DND-41 (cell line): ENCODE data around the gene SLFNL1.

ENCODE experiments used
- ATAC-seq: fragments of 200-7000 bp; cut with Tn5 transposase; 3 replicates; pipeline ENCODE4 v1.9.1; 2021; ENCODE audit warnings: low read depth; ENCODE audit not compliant: insufficient read depth
- DNase-seq: peaks from one replicate; pipeline ENCODE4 v3.0.0-alpha.2; 2020
- H2AFZ ChIP-seq: 2 replicates; pipeline ENCODE4 v1.6.0; 2012; ENCODE audit warnings: low read depth, low read length
- H3K27ac ChIP-seq: 2 replicates; pipeline ENCODE4 v1.5.1; 2012; ENCODE audit warnings: low read length, inconsistent platforms
- H3K27me3 ChIP-seq: fragments of 200-600 bp; sonication (generic); 2 replicates; pipeline ENCODE4 v1.6.0; 2012; ENCODE audit warnings: low read length, mild to moderate bottlenecking, inconsistent platforms; ENCODE audit not compliant: insufficient read depth, poor library complexity
- H3K36me3 ChIP-seq: 2 replicates; pipeline ENCODE4 v1.5.1; 2012; ENCODE audit warnings: low read length, inconsistent platforms; ENCODE audit not compliant: insufficient read depth
- H3K4me1 ChIP-seq: 2 replicates; pipeline ENCODE4 v1.5.1; 2012; ENCODE audit warnings: mild to moderate bottlenecking, low read length; ENCODE audit not compliant: insufficient read depth
- H3K4me2 ChIP-seq: 2 replicates; pipeline ENCODE4 v1.6.0; 2012; ENCODE audit warnings: mild to moderate bottlenecking, moderate library complexity, low read length, inconsistent platforms; ENCODE audit not compliant: insufficient read depth
- H3K4me3 ChIP-seq, 2 experiments: fragments of 200-600 bp in 1 of 2; shearing (Covaris generic) in 1 of 2; 2 replicates each; pipeline ENCODE4 v1.5.1; 2012 to 2016; ENCODE audit warnings: inconsistent platforms in 2 of 2, low read length in 2 of 2, mild to moderate bottlenecking in 2 of 2, low read depth in 1 of 2, moderate library complexity in 1 of 2
- H3K79me2 ChIP-seq: 2 replicates; pipeline ENCODE4 v1.6.0; 2012; ENCODE audit warnings: low read length, inconsistent platforms; ENCODE audit not compliant: insufficient read depth
- H3K9ac ChIP-seq: 2 replicates; pipeline ENCODE4 v1.6.0; 2012; ENCODE audit warnings: low read depth, mild to moderate bottlenecking, inconsistent platforms, low read length, moderate library complexity
- H3K9me3 ChIP-seq: 2 replicates; pipeline ENCODE4 v1.5.1; 2012; ENCODE audit warnings: low read length, moderate library complexity, mild to moderate bottlenecking, inconsistent platforms; ENCODE audit not compliant: insufficient read depth, severe bottlenecking
- H4K20me1 ChIP-seq: 2 replicates; pipeline ENCODE4 v1.6.0; 2012; ENCODE audit warnings: low read length; ENCODE audit not compliant: insufficient read depth
- EZH2 ChIP-seq: IDR thresholded peaks from 3 replicates; pipeline ENCODE4 v1.6.1; 2012; ENCODE audit warnings: borderline replicate concordance, low read depth, mild to moderate bottlenecking, moderate library complexity, low read length, inconsistent platforms; ENCODE audit not compliant: severe bottlenecking
- TF ChIP-seq, protein P1 (sequence below): IDR thresholded peaks from 2 replicates; pipeline ENCODE4 v1.5.1; 2012; ENCODE audit warnings: borderline replicate concordance, low read length, moderate library complexity, mild to moderate bottlenecking; ENCODE audit not compliant: poor library complexity, severe bottlenecking; ENCODE audit errors: extremely low read depth

SLFNL1 gene

DNA sequence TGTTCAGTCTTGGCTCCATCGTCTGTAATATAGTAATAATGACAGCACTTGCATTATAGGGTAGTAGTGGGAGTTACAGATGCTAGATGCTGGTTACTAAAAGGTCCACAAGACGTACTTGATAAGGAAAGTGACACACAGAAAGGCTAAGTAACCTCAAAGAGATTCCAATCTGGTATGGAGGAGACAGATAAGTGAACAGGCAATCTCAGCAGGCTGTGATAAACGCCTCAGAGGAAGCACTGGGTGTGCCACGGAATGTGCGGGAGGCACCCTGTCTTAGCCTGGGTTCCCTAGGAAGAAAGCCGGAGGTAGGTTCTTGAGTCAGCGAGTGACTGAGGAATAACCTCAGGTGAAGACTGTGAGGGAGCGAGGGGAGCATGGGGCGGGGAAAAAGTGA lies 46.6 kb downstream of the SLFNL1 start:
- no peaks in the 10 kb centered on the region for H3K36me3 ChIP-seq
- H2AFZ ChIP-seq = no peak overlapping the region
- no peak overlapping the region for H3K9ac ChIP-seq
- no peaks in the 10 kb centered on the region for H4K20me1 ChIP-seq
- H3K9me3 ChIP-seq = no peaks in the 10 kb centered on the region
- no peaks in the 10 kb centered on the region for H3K27me3 ChIP-seq
- H3K27ac ChIP-seq = no peak overlapping the region
- no peak for ATAC-seq
- no peak overlapping the region for H3K4me3 ChIP-seq
- H3K4me2 ChIP-seq = no peak overlapping the region
- no peak for TF ChIP-seq EZH2
- TF ChIP-seq, protein P1, sequence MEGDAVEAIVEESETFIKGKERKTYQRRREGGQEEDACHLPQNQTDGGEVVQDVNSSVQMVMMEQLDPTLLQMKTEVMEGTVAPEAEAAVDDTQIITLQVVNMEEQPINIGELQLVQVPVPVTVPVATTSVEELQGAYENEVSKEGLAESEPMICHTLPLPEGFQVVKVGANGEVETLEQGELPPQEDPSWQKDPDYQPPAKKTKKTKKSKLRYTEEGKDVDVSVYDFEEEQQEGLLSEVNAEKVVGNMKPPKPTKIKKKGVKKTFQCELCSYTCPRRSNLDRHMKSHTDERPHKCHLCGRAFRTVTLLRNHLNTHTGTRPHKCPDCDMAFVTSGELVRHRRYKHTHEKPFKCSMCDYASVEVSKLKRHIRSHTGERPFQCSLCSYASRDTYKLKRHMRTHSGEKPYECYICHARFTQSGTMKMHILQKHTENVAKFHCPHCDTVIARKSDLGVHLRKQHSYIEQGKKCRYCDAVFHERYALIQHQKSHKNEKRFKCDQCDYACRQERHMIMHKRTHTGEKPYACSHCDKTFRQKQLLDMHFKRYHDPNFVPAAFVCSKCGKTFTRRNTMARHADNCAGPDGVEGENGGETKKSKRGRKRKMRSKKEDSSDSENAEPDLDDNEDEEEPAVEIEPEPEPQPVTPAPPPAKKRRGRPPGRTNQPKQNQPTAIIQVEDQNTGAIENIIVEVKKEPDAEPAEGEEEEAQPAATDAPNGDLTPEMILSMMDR = no peak
- H3K4me1 ChIP-seq = peaks cover 7% of the 10 kb centered on the region
- H3K79me2 ChIP-seq = peaks cover 4% of the 10 kb centered on the region; the same call in 1 of the 2 replicates
- DNase-seq = no peak

GRCh38 chr1:40973912-40974311 lies 47.6 kb downstream of the SLFNL1 start:
- ATAC-seq (no peak), DNase-seq (no peak)
- Histone ChIP-seq H3K9ac (no peak overlapping the region), H3K36me3 (no peaks in the 10 kb centered on the region), H3K27me3 (no peaks in the 10 kb centered on the region), H3K79me2 (no peaks in the 10 kb centered on the region), H3K4me1 (peaks cover 2% of the 10 kb centered on the region), H3K4me2 (no peak overlapping the region), H3K4me3 (no peak overlapping the region), H4K20me1 (no peaks in the 10 kb centered on the region), H3K27ac (no peak overlapping the region), H2AFZ (no peak overlapping the region), H3K9me3 (no peaks in the 10 kb centered on the region)
- TF ChIP-seq, protein P1 = no peak
- TF ChIP-seq EZH2 = no peak

GRCh38 chr1:40971966-40972365 lies 49.6 kb downstream of the SLFNL1 start:
- DNase-seq (no peak), ATAC-seq (no peak)
- Histone ChIP-seq H3K27me3 (no peaks in the 10 kb centered on the region), H3K36me3 (no peaks in the 10 kb centered on the region), H3K27ac (no peak overlapping the region), H3K9me3 (no peaks in the 10 kb centered on the region), H3K4me1 (no peaks in the 10 kb centered on the region), H3K79me2 (no peaks in the 10 kb centered on the region), H3K4me2 (no peak overlapping the region), H3K4me3 (no peak overlapping the region), H3K9ac (no peak overlapping the region), H2AFZ (no peak overlapping the region), H4K20me1 (no peaks in the 10 kb centered on the region)
- no peak for TF ChIP-seq EZH2
- TF ChIP-seq, protein P1 = no peak

GRCh38 chr1:40969445-40969844 lies 52.1 kb downstream of the SLFNL1 start:
- no peak for ATAC-seq
- H3K4me1 ChIP-seq = no peaks in the 10 kb centered on the region
- H3K27ac ChIP-seq = no peak overlapping the region
- H3K36me3 ChIP-seq = no peaks in the 10 kb centered on the region
- no peaks in the 10 kb centered on the region for H3K27me3 ChIP-seq
- H3K9me3 ChIP-seq = no peaks in the 10 kb centered on the region
- no peak overlapping the region for H3K4me2 ChIP-seq
- TF ChIP-seq, protein P1 = no peak
- TF ChIP-seq EZH2 = no peak
- no peaks in the 10 kb centered on the region for H3K79me2 ChIP-seq
- no peaks in the 10 kb centered on the region for H4K20me1 ChIP-seq
- no peak for DNase-seq
- H3K4me3 ChIP-seq = no peak overlapping the region
- no peak overlapping the region for H3K9ac ChIP-seq
- H2AFZ ChIP-seq = no peak overlapping the region
